ENCODE data around the gene LPP.
"Not testable (repeated sequence)": the region's sequence is repeated elsewhere in the genome, so short reads cannot be mapped to it uniquely, and the experiment has no call there.

Gene LPP, protein sequence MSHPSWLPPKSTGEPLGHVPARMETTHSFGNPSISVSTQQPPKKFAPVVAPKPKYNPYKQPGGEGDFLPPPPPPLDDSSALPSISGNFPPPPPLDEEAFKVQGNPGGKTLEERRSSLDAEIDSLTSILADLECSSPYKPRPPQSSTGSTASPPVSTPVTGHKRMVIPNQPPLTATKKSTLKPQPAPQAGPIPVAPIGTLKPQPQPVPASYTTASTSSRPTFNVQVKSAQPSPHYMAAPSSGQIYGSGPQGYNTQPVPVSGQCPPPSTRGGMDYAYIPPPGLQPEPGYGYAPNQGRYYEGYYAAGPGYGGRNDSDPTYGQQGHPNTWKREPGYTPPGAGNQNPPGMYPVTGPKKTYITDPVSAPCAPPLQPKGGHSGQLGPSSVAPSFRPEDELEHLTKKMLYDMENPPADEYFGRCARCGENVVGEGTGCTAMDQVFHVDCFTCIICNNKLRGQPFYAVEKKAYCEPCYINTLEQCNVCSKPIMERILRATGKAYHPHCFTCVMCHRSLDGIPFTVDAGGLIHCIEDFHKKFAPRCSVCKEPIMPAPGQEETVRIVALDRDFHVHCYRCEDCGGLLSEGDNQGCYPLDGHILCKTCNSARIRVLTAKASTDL

DNA sequence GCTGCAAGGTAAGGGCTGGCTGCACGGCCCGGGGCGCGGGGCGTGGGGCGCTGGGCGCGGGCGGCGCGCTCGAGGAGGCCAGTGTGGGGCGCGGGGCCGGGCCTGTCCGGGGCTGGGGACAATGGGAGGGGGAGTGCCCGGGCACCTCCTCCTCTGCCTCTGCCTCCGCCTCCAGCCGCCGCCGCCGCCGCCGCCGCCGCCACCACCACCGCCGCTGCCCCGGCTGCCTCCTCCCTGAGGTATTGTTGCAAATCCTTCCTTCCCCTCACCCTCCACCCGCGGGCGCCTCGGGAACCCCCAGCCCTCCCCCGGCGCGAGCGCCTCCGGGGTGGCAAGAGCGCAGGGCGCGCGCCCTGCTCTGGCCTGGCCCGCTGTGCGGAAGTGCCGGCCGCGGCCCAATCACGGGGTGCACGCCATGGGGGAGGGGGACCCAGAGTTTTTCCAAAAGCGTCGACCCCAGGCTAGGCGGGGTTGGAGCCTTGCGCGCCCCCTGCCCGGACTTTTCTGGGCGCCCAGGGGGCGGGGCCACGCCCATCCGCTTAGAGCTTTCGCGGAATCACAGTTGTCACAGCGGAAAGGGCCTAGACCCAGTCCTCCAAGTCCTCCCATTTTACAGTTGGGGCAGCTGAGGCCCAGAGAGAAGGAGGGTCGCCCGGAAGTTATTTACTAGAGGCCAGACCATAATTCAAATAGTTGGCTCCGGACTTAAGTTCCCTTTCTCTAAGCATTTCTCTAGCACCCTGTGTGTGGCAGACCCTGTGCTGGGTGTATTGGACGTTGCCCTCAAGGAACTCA lies at the start of gene LPP:
Gene LPP, plus strand, starts transcription at position 144 of the 795 bp plus-strand sequence. CDS start 251,964 bp downstream, outside the sequence.
- DNase-seq = no peak

DNA sequence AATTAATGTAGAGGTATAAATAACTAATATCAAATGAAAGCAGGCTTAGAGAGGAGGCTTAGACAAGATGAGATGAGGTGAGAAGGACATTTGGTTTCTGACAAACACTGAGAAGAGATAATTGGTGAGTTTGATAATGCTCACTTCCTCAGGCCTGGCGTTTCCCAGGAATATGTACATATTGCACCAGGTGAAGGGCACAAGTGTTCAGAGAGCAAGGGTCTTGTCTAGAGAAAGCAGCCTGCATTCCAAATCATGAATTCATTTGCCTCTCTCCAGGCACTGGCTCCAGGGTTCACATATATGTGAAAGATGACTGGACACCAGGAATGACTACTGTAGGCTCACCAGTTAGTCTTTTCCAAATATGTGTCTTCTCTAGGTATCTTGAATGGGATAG lies 48.0 kb upstream of the LPP start:
- no peak for DNase-seq

DNA sequence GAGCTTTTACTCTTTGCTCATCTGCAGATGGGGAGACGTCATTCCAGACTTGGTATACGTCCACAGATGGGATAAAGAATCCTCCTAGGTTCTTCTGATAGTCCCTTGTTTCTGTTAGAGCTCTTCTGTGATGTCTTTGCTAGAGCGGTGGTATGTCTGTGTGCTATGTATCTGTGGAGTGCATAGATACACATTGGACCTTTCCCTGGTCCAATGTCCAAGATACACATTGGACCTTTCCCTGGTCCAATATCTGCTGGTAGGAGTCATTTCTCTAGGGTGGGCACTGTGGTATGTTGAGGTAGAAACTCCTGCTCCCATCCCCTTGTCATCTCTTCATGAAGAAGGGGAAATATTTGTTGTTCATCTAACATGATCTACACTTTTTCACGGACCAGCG lies 47.5 kb upstream of the LPP start:
- no peak for DNase-seq

DNA sequence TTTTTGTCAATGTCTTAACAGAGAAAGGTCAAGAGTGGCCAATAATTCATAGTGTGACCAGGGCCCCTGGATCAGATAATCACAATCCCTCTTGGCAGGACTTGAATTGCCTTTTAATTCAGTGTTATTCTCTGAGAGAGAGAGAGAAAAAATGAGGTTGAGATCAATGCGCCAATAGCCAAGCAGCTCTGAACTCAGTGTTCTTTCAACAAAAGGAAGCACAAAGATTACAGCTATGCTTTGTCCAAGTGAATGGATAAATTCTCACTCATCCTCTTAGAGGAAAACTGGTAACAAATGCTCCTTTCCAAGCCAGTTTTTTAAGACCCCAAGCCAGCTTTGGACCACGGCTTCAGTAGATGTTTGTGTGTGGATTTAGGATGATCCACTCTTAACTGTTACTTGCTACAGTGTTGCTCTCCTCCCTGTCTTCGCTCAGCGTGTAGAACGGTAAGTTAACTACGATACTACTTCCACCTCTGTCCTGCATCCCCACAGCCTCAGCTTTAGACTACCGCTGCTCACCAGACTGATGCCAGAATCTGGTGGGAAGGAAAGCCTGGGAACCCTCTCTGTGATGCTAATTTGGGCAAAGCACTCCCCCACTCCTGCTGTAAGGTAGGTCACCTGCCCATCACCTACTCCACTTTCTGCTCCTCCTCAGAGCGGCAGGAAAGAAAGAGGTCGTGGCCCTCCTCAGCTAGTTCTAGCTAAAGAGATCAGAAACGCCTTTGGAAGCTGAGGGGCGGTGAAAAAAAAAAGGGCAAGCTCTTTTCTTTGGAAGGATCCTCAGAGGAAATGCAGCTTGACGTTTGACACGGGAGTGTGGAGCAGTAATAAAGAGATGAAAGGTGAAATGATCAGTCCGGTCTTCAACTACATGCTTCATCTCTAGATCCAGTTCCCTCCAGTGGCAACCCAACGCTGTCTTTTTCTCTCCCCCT lies 46.8 kb upstream of the LPP start:
- no peak for DNase-seq

DNA sequence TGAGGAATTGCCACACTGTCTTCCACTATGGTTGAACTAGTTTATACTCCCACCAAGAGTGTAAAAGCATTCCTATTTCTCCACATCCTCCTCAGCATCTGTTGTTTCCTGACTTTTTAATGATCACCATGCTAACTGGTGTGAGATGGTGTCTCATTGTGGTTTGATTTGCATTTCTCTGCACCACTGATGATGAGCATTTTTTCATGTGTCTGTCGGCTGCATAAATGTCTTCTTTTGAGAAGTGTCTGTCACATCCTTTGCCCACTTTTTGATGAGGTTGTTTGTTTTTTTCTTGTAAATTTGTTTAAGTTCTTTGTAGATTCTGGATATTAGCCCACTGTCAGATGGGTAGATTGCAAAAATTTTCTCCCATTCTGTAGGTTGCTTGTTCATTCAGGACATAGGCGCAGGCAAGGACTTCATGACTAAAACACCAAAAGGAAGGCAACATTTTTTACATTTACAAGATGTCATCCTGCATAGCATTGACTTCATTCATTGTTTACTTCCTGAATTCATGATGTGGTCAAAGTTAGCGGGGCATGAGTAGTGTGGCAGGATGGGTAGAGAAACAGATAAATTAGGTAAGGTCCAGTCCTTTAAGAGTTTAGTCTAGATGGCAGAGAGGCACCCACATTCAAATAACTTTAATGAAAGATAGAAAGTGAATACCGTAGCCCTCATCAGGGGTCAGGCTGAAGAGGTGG lies 45.1 kb upstream of the LPP start:
- no peak for DNase-seq

DNA sequence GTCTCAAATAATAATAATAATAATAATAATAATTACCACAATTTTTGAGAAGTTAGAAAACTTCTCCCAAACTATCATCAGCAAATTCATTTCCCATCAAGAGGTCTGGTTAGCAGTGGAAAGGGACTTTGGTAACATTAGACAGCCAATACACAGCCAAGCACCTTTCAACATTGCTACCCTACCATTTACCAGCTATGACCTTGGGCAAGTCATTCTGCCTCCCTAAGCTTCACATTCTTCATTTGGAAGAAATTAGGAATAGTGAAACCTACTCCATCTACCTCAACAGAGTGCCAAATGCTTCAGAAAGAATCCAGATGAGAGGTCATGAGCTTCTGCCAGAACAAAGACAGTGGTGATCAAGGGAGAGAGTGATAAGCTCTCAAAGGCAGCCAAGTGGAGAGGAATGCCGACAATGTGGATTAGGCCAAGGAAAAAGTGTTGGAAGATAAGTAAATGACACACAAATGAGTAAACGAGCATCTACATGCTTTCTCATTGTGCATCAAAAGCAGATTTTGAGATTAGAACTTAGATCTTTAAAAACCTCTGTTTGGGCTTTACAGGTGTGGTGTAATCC lies 42.9 kb upstream of the LPP start:
- DNase-seq = no peak

DNA sequence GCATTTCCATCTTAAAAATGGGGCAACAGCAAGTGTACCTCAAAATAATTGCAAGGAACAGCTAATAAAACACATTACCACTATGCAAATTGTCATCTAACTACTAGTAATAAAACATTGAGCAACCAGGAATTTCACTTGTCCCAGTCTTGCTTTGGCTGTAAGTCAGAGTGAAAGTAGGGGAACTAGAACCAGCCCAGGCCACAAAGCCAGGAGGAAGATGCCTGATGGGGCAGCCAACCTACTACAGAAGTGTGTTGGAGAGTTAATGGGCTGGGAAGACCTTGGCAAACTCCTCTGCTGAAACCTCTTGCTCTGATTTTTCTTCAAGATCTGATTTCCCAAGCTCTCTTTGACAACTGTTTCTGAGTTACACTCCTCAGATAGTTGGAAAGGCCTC lies 40.2 kb upstream of the LPP start:
- DNase-seq = no peak

DNA sequence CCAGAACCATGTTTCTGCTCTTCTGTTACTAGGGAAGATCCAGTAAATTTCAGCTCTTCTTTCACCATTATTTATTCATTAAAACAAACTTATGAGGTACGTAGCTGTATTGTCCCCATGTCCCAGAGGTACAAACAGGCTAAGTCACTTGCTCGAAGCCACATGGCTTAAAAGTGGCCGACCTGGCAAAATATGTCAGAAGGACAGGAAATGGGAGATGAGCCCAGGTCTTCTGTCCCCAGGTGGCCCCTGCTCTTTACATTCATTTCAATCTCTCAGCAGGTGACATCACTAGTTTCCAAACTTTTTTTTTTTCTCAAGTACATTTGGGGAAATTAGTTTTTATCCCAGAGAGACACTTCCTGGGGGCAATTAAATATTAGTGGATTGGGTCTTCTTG lies 34.1 kb upstream of the LPP start:
- DNase-seq = no peak

DNA sequence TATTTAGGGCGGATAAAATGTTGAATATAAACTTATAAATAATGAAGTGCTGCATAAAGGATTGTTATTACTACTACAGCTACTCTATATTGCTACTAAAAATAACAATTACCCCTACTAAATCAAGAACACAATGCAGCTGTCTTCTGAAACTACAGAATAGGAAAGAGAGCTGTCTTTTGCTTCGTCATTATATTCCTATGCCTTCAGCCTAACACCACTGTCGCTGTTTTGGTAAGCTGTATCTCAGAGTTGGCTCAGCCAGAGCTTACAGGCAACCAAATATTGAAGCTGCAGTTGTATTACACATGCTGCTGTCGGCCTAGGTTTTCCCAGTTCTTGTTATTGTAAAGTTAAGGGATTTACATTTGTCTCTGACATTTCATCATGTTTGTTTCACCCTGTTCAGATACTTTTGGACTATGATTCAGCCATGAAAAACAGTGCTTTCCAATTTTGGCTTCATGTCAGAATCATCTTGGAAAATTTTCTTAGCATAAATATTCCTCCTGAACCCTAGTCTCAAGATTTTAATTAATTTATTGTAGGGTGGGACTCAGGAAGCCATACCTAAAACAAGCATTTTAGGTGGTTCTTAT lies 31.3 kb upstream of the LPP start:
- no peak for DNase-seq

DNA sequence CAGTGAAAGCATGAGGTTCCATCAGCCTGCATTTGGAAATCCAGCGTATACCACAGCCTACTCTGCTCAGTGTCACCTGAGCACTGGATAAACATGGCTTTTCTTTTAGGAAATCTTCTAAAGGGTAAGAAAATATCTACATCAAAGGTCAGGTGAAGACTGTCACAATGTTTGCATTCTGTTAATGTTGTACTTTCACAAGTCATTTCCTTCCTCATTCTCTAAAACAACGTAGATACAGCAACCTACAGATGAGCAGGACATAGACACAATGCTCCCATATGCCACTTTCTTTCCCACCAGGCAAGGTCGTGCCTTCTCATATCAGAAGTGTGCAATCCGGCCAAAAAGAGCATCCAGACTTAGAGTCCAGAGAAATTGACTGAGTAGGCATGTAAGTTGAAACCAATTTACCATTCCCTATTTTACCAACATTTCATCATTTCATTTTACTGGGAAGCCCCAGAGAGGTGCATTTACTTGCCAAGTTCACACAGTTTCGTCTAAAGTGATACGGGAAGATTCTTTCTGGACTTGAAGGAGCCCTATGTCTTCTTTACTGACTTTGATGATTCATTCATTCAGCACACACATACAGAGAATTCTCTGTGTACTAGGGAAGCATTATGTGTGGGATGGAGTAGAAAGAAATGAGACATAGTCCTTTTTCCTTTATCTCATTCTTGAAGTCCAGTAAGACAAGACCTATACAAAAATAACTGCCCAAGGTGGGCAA lies 30.6 kb upstream of the LPP start:
- no peak for DNase-seq

DNA sequence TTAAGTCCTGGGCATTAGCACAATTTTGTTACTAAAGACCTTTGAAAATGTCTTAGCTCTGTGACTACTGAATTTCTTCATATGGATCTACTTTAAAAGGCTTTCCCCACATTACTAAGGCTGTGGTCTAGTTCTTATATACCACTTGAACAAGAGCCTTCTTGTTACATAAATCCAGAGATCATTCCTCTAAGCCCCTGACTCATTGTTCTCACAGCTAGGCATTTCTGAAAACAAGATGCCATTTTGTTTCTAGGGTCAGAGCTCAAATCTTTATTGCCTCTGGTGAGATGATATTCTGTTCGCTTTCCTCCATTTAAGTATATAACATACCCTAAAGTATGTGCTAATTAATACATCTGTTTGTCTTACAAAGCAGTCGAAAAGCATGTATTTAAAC lies 29.8 kb upstream of the LPP start:
- DNase-seq = no peak

DNA sequence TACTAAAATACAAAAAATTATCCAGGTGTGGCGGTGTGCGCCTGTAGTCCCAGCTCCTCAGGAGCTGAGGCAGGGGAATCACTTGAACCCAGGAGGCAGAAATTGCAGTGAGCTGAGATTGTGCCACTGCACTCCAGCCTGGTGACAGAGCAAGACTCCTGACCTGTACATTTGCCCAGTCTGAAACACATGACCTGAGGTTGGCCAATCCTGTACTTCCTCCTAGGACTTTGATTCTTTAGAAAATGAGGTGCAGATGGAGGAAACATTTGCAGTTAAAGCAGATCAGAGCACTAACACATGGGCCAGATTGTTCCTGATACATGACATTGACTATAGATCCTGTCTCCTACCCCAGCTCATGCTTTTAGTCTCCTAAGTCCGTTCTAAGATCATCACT lies 28.9 kb upstream of the LPP start:
- DNase-seq = no peak

DNA sequence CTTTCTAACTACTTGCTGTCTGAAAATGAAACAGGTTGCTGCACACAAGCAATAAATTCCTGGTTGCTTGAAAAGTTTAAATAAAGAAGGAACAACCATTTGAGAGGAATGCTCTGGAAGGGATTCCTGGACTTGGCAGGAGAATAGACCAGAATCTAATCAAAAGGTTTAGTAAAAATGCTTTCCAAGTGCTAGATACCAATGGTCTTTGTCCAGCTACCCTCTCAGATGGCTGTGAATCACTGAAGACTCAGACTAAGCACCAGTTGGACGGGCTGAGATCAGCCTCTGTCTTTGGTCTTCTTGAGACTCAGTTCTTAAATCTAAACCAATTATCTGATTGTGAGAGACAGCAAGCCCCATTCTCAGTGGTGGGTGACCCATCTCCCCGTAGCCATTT lies 27.7 kb upstream of the LPP start:
- no peak for DNase-seq

DNA sequence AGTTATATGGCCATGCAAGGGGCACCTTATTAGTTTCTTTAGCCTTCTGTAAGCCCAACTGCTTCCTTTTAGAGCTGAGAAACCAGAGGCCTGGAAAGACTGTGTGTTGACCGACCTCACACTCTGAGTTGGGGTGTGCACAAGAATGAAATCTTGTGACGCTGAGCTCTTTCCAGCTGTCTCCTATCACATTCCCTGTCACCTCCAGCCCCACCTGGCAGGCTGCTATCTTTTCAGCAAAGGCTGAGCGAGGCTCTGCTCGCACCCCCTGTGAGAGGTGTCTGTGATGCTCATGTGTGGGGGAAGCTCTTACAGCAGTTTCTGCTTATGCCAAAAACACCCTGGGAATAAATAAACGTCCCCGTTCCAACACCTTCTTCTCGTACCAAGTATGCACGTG lies 27.0 kb upstream of the LPP start:
- no peak for DNase-seq

DNA sequence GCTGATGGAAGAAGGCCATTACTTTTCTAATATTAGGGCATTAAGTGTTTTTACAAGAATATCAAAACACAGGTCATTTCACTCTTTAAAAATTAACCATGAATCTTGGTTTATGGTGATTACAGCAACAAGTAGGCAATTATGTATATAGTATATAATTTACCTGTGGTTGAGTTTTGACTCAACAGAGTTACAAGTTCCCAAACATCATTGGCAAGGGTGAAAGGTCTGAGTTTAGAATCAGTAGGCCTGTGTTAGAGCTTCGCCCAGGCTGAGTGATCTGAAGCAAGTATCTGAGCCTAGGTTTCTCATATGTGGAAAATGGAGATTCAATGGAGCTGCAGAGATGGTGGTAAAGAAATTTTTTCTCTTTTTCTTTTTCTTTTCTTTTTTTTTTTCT lies 25.1 kb upstream of the LPP start:
- no peak for DNase-seq

DNA sequence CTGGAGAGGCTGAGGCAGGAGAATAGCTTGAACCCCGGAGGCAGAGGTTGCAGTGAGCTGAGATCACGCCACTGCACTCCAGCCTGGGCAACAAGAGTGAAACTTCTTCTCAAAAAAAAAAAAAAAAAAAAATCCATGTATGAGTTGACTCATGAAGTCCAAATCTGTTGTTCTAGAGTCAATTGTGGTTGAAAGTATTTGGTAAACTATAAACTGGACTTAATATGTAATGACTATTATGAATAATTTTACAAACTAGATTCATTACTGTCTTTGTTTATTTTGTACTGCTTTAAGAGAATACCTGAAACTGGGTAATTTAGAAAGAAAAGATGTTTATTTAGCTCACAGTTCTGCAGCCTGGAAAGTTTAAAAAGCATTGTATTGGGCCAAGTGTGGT lies 22.9 kb upstream of the LPP start:
- DNase-seq = not testable (repeated sequence)

DNA sequence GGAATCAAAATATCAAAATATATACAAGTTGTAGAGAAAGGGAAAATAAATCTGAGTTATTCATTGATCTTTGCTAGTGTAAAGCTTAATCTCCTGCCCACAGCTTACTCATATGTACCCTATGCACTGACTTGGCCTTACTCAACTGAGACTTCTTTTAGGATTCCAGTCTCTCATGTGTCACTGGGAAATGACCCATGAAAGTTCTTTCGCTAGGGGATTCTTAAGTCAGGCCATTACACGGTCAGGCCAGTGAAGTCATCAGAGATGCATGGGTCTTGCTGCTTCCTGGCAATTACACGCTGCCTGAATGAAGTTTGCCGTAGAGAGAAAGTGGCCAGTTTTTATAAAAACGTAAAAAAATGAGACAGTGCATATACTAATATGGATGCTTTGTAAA lies 20.7 kb upstream of the LPP start:
- DNase-seq = no peak

DNA sequence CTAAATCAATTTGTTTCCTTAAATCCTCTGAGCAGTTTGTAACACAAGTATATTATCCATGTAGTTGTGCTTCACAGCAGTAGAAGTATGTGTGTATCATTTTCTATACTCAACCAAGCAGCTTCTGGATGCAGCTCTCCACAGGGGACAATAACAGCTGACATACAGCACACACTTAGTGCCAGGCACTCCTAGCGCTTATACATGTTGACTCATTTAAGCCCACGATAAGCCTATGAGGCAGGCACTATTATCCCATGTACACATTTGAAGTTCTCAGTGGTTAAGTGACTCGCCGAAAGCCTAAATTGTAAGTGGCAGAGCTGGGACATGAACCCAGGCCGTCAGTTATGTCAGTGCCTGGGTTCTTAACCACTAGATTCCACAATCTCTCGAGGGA lies 20.3 kb upstream of the LPP start:
- DNase-seq = no peak

DNA sequence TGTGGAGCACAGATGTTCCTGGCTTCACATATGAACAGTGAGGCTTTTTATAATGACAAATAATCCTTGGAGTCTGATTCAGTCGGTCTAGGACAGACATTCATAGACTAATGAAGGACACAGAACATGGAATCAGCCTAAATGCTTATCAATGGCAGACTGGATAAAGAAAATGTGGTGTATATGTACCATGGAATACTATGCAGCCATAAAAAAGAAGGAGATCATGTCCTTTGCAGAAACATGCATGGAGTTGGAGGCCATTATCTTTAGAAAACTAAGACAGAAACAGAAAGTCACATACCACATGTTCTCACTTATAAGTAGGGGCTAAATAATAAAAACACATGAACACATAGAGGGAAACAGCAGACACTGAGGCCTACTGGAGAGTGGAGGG lies 19.9 kb upstream of the LPP start:
- DNase-seq = no peak

DNA sequence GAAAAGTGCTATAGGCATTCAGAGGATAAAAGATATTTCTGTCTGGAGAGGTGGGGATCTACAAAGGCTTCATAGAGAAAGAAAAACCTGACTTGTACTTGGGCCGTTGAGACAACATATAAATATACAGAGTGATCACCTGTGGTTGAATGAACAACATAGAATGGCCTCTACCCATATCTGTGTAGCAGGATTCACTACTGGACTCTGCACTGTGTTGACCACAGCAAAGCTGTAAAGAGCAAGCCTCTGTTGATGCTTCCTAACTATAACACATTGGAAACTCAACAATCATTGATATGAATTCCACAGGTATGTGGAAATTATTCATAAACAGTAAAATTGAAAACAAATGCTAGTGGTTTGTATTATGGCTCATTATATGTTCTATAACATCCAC lies 19.1 kb upstream of the LPP start:
- no peak for DNase-seq

DNA sequence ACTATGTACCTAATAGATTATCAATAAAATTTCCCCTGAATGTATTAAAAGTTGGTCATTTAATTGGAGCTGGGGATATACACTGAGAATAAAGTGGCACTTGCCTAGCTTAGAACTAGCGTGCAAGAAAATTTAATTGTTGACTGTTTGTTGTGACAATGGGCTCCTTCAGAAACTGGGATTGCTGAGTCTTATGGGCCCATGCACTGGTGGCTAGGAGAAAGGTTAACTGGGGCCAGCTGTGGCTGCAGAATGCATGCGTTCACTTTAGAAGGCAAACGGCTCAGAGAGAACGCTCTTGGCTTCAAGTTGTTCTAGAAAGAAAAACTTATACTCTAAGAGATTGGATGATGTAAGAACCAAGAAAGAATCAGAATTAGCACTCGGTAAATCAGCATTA lies 18.7 kb upstream of the LPP start:
- no peak for DNase-seq

Measured in NCI-H748 treated with DMSO at 0.1 percent for 48 hours (cell line).